Stimulated activated memory B cell treated with anti-CD40 and anti-IgM and Interleukin-4, amounts not matched to agents 10 μg/mL and 1 μg/mL and 100 μg/mL, for 72 hours (primary cell): Measurements from ENCODE around the gene SLC2A1.
A peak's percentile ranks its signal among the peaks of the same experiment; 100 is the strongest.

Source experiments
- ATAC-seq: fragments of 150-1000 bp; cut with Tn5 transposase; 2 replicates; pipeline ENCODE4 v1.10.0; 2021
- H3K27ac Mint-ChIP-seq: one replicate; pipeline ENCODE4 v1.8.0; 2022; ENCODE audit warnings: mild to moderate bottlenecking, mixed read lengths
- H3K27me3 Mint-ChIP-seq: one replicate; pipeline ENCODE4 v1.8.0; 2022; ENCODE audit warnings: mixed read lengths
- H3K36me3 Mint-ChIP-seq: one replicate; pipeline ENCODE4 v1.8.0; 2022; ENCODE audit warnings: mixed read lengths
- H3K4me1 Mint-ChIP-seq: one replicate; pipeline ENCODE4 v1.8.0; 2022; ENCODE audit warnings: mixed read lengths
- H3K4me3 Mint-ChIP-seq: one replicate; pipeline ENCODE4 v1.8.0; 2022; ENCODE audit warnings: mild to moderate bottlenecking, moderate library complexity, mixed read lengths
- H3K9me3 Mint-ChIP-seq: one replicate; pipeline ENCODE4 v1.8.0; 2022; ENCODE audit warnings: mixed read lengths

The SLC2A1 gene

GRCh38 chr1:42990757-42991346, 32.2 kb upstream of the SLC2A1 start:
- peaks cover 17% of the 10 kb centered on the region for H3K36me3 Mint-ChIP-seq
- peaks cover 9% of the 10 kb centered on the region for H3K9me3 Mint-ChIP-seq
- no peak overlapping the region for H3K27ac Mint-ChIP-seq
- peaks cover 19% of the 10 kb centered on the region for H3K4me1 Mint-ChIP-seq
- no peak overlapping the region for H3K4me3 Mint-ChIP-seq
- no peak for ATAC-seq
- no peaks in the 10 kb centered on the region for H3K27me3 Mint-ChIP-seq

- no peak for ATAC-seq
- H3K4me3 Mint-ChIP-seq, result no peak overlapping the region
- H3K27ac Mint-ChIP-seq, result no peak overlapping the region
- peaks cover 5% of the 10 kb centered on the region for H3K36me3 Mint-ChIP-seq
- no peaks in the 10 kb centered on the region for H3K27me3 Mint-ChIP-seq
- H3K4me1 Mint-ChIP-seq, result peaks cover 23% of the 10 kb centered on the region
- no peaks in the 10 kb centered on the region for H3K9me3 Mint-ChIP-seq
Measured at GRCh38 chr1:42983693-42984092, 25.0 kb upstream of the SLC2A1 start.

GRCh38 chr1:42983253-42983652, 24.6 kb upstream of the SLC2A1 start:
- Mint-ChIP-seq H3K9me3 (no peaks in the 10 kb centered on the region), H3K27me3 (no peaks in the 10 kb centered on the region), H3K4me3 (no peak overlapping the region), H3K4me1 (peaks cover 23% of the 10 kb centered on the region), H3K36me3 (peaks cover 10% of the 10 kb centered on the region), H3K27ac (peak overlapping the region; percentile 5)
- no peak for ATAC-seq

- Mint-ChIP-seq H3K27me3 (no peaks in the 10 kb centered on the region), H3K9me3 (no peaks in the 10 kb centered on the region), H3K4me1 (peaks cover 23% of the 10 kb centered on the region), H3K4me3 (no peak overlapping the region), H3K36me3 (peaks cover 16% of the 10 kb centered on the region), H3K27ac (peak overlapping the region; percentile 5)
- no peak for ATAC-seq
Measured at GRCh38 chr1:42982641-42983040, 24.0 kb upstream of the SLC2A1 start.

- Mint-ChIP-seq H3K27ac (peak overlapping the region; percentile 5), H3K9me3 (no peaks in the 10 kb centered on the region), H3K4me1 (peaks cover 23% of the 10 kb centered on the region), H3K4me3 (no peak overlapping the region), H3K36me3 (peaks cover 19% of the 10 kb centered on the region), H3K27me3 (no peaks in the 10 kb centered on the region)
- no peak for ATAC-seq
Measured at GRCh38 chr1:42981871-42982270, 23.2 kb upstream of the SLC2A1 start.

- Mint-ChIP-seq H3K27ac (peak overlapping the region; percentile 79), H3K4me3 (no peak overlapping the region), H3K36me3 (peaks cover 24% of the 10 kb centered on the region), H3K9me3 (no peaks in the 10 kb centered on the region), H3K27me3 (no peaks in the 10 kb centered on the region), H3K4me1 (peaks cover 23% of the 10 kb centered on the region)
- no peak for ATAC-seq
Measured at GRCh38 chr1:42981255-42981805, 22.7 kb upstream of the SLC2A1 start.

- no peak overlapping the region for H3K4me3 Mint-ChIP-seq
- H3K9me3 Mint-ChIP-seq, result no peaks in the 10 kb centered on the region
- peaks cover 31% of the 10 kb centered on the region for H3K36me3 Mint-ChIP-seq
- H3K27ac Mint-ChIP-seq, result peak overlapping the region; percentile 79
- H3K4me1 Mint-ChIP-seq, result peaks cover 23% of the 10 kb centered on the region
- no peak for ATAC-seq
- H3K27me3 Mint-ChIP-seq, result no peaks in the 10 kb centered on the region
Measured at GRCh38 chr1:42979896-42980800, 21.5 kb upstream of the SLC2A1 start.

GRCh38 chr1:42979036-42979430, 20.4 kb upstream of the SLC2A1 start:
- no peak overlapping the region for H3K4me3 Mint-ChIP-seq
- ATAC-seq, result no peak
- H3K27ac Mint-ChIP-seq, result peak overlapping the region; percentile 79
- H3K27me3 Mint-ChIP-seq, result no peaks in the 10 kb centered on the region
- H3K36me3 Mint-ChIP-seq, result peaks cover 31% of the 10 kb centered on the region
- H3K9me3 Mint-ChIP-seq, result no peaks in the 10 kb centered on the region
- peaks cover 23% of the 10 kb centered on the region for H3K4me1 Mint-ChIP-seq

- ATAC-seq, result no peak
- no peak overlapping the region for H3K4me3 Mint-ChIP-seq
- H3K4me1 Mint-ChIP-seq, result peaks cover 23% of the 10 kb centered on the region
- no peaks in the 10 kb centered on the region for H3K27me3 Mint-ChIP-seq
- peaks cover 31% of the 10 kb centered on the region for H3K36me3 Mint-ChIP-seq
- no peak overlapping the region for H3K27ac Mint-ChIP-seq
- no peaks in the 10 kb centered on the region for H3K9me3 Mint-ChIP-seq
Measured at GRCh38 chr1:42978317-42979035, 19.8 kb upstream of the SLC2A1 start.

- Mint-ChIP-seq H3K27ac (no peak overlapping the region), H3K4me3 (no peak overlapping the region), H3K27me3 (no peaks in the 10 kb centered on the region), H3K4me1 (peaks cover 23% of the 10 kb centered on the region), H3K36me3 (peaks cover 31% of the 10 kb centered on the region), H3K9me3 (no peaks in the 10 kb centered on the region)
- no peak for ATAC-seq
Measured at GRCh38 chr1:42977653-42978052, 19.0 kb upstream of the SLC2A1 start.

- Mint-ChIP-seq H3K27ac (no peak overlapping the region), H3K27me3 (no peaks in the 10 kb centered on the region), H3K4me3 (no peak overlapping the region), H3K4me1 (peaks cover 18% of the 10 kb centered on the region), H3K36me3 (peaks cover 31% of the 10 kb centered on the region), H3K9me3 (no peaks in the 10 kb centered on the region)
- ATAC-seq, result no peak
Measured at GRCh38 chr1:42975561-42976225, 17.0 kb upstream of the SLC2A1 start.

- Mint-ChIP-seq H3K4me3 (no peak overlapping the region), H3K27me3 (no peaks in the 10 kb centered on the region), H3K9me3 (no peaks in the 10 kb centered on the region), H3K27ac (peak overlapping the region; percentile 5), H3K36me3 (peaks cover 31% of the 10 kb centered on the region), H3K4me1 (peaks cover 10% of the 10 kb centered on the region)
- no peak for ATAC-seq
Measured at GRCh38 chr1:42974767-42975437, 16.2 kb upstream of the SLC2A1 start.

GRCh38 chr1:42973799-42974198, 15.1 kb upstream of the SLC2A1 start:
- no peak overlapping the region for H3K4me3 Mint-ChIP-seq
- no peak overlapping the region for H3K27ac Mint-ChIP-seq
- peaks cover 27% of the 10 kb centered on the region for H3K36me3 Mint-ChIP-seq
- ATAC-seq, result no peak
- no peaks in the 10 kb centered on the region for H3K4me1 Mint-ChIP-seq
- H3K9me3 Mint-ChIP-seq, result no peaks in the 10 kb centered on the region
- no peaks in the 10 kb centered on the region for H3K27me3 Mint-ChIP-seq

GRCh38 chr1:42973286-42973685, 14.6 kb upstream of the SLC2A1 start:
- Mint-ChIP-seq H3K27me3 (no peaks in the 10 kb centered on the region), H3K4me1 (no peaks in the 10 kb centered on the region), H3K9me3 (no peaks in the 10 kb centered on the region), H3K27ac (no peak overlapping the region), H3K4me3 (no peak overlapping the region), H3K36me3 (peaks cover 22% of the 10 kb centered on the region)
- ATAC-seq, result no peak
